ENCODE results near the gene TCEAL5.

DNA sequence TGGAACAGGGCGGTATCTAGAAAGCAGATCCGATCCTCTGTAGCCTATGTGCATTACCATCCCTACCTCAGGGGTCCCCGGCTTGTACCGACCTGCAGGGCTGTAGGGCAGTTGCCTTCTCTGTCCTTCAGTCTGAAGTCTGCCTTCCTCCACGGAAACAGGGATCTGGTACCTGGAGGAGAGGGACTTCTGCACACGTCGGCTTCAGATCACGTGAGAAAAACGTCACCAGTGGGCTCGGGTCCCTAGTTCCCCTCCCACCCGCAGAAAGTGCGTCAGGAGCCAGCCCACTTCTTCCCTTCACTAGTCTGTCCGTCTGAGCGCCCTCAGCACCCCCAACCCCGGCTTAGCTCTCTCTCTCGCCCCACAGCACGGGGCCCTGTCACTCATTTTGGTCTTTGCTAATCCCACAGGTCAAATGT lies at the start of gene TCEAL5:
- no peak for TF ChIP-seq POLR2A (IDR thresholded peaks at IDR 0.05)
- TF ChIP-seq POLR2AphosphoS5 (IDR thresholded peaks at IDR 0.05) = no peak
- TF ChIP-seq, protein P1, sequence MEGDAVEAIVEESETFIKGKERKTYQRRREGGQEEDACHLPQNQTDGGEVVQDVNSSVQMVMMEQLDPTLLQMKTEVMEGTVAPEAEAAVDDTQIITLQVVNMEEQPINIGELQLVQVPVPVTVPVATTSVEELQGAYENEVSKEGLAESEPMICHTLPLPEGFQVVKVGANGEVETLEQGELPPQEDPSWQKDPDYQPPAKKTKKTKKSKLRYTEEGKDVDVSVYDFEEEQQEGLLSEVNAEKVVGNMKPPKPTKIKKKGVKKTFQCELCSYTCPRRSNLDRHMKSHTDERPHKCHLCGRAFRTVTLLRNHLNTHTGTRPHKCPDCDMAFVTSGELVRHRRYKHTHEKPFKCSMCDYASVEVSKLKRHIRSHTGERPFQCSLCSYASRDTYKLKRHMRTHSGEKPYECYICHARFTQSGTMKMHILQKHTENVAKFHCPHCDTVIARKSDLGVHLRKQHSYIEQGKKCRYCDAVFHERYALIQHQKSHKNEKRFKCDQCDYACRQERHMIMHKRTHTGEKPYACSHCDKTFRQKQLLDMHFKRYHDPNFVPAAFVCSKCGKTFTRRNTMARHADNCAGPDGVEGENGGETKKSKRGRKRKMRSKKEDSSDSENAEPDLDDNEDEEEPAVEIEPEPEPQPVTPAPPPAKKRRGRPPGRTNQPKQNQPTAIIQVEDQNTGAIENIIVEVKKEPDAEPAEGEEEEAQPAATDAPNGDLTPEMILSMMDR (IDR thresholded peaks at IDR 0.05) = no peak
- TF ChIP-seq EP300 (IDR thresholded peaks at IDR 0.05) = no peak
